ENCODE data around the gene P2RY2.
"Not testable (repeated sequence)": the region's sequence is repeated elsewhere in the genome, so short reads cannot be mapped to it uniquely, and the experiment has no call there.

Gene P2RY2

DNA sequence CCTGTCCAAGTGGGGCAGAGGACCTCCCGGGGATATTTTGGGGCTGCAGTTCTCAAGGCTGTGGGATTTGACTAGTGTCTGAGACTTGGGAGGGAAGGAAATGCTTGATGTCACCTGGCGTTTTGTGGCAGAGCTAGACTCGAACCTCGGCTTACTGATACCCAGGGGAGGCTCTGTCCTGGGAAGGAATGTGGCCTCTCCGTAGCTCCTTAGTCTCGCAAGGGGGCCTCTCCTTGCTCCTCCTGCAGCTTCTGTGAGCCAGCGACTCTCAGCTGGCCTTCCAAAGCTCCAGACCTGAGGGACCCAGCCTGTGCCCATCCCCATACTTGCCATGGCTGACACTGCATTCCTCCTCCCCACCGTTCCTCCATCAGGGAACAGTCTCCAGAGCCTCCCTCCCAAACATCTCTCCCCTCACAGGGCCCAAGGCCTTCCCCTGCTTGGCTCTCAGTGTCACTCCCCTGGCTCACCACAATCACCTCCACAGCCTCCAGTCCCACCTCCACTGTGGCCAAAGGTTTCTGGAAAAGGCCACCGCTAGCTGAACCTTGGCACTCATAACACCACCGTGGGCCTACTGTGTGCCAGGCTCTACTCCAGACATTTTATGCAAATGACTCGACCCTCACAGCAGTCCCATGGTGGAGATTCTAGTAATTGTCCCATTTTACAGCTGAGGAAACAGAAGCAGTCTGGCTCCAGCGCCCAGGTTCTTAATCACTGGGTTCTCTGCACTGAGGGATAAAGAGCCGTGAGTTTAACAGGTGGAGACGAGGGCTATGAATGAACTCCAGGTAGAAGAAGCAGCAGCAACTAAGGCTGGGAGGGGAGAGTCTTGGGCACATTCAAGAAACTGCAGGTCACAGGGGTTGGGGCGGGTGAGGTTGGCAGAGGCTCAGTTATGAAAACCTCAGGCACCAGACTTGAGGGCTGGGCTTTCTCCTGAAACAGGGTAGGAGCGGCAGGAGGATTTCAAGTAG is 12.1 kb downstream of the P2RY2 start:
- H3K27me3 ChIP-seq (ENCODE audit: control insufficient read depth, insufficient read depth, low read length), result no peaks in the 10 kb centered on the region
- no peak overlapping the region for H3K27ac ChIP-seq (ENCODE audit: low read depth, low read length)
- no peaks in the 10 kb centered on the region for H3K36me3 ChIP-seq (ENCODE audit: control insufficient read depth, insufficient read depth, low read length)
- H3K9me3 ChIP-seq (ENCODE audit: control insufficient read depth, insufficient read depth, low read length), result no peaks in the 10 kb centered on the region
- no peak overlapping the region for H3K9ac ChIP-seq (ENCODE audit: low read depth, low read length)
- H3K4me3 ChIP-seq (ENCODE audit: low read depth, low read length), result no peak overlapping the region
- peaks cover 11% of the 10 kb centered on the region for H3K4me1 ChIP-seq (ENCODE audit: control insufficient read depth, insufficient read depth, low read length)

DNA sequence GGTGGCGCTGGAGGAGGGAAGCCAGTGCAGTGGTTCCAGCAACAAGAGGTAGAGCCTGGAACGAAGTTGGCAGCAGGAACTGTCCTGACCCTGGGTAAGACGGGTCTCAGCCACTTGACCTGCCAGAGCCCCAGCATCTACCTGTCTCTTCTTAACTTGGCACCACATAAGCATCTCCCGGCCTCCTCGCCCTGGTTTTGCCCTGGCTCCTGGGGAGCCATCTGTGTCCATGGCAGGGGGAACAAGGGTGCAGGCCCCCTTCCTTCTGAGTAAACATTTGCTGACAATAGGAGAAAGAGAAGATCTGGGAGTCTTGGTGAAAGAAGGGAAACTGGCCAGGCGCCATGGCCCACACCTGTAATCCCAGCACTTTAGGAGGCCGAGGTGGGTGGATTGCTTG is 12.8 kb downstream of the P2RY2 start:
- H3K4me1 ChIP-seq (ENCODE audit: control insufficient read depth, insufficient read depth, low read length), result peaks cover 11% of the 10 kb centered on the region
- H3K9ac ChIP-seq (ENCODE audit: low read depth, low read length), result no peak overlapping the region
- H3K9me3 ChIP-seq (ENCODE audit: control insufficient read depth, insufficient read depth, low read length), result no peaks in the 10 kb centered on the region
- H3K27ac ChIP-seq (ENCODE audit: low read depth, low read length), result no peak overlapping the region
- H3K27me3 ChIP-seq (ENCODE audit: control insufficient read depth, insufficient read depth, low read length), result no peaks in the 10 kb centered on the region
- no peaks in the 10 kb centered on the region for H3K36me3 ChIP-seq (ENCODE audit: control insufficient read depth, insufficient read depth, low read length)
- H3K4me3 ChIP-seq (ENCODE audit: low read depth, low read length), result no peak overlapping the region

GRCh38 chr11:73232487-73232886 is 14.4 kb downstream of the P2RY2 start:
- not testable (repeated sequence) for H3K27me3 ChIP-seq (ENCODE audit: control insufficient read depth, insufficient read depth, low read length); H3K4me1 ChIP-seq (ENCODE audit: control insufficient read depth, insufficient read depth, low read length); H3K36me3 ChIP-seq (ENCODE audit: control insufficient read depth, insufficient read depth, low read length); H3K27ac ChIP-seq (ENCODE audit: low read depth, low read length); H3K9me3 ChIP-seq (ENCODE audit: control insufficient read depth, insufficient read depth, low read length); H3K4me3 ChIP-seq (ENCODE audit: low read depth, low read length); H3K9ac ChIP-seq (ENCODE audit: low read depth, low read length)

DNA sequence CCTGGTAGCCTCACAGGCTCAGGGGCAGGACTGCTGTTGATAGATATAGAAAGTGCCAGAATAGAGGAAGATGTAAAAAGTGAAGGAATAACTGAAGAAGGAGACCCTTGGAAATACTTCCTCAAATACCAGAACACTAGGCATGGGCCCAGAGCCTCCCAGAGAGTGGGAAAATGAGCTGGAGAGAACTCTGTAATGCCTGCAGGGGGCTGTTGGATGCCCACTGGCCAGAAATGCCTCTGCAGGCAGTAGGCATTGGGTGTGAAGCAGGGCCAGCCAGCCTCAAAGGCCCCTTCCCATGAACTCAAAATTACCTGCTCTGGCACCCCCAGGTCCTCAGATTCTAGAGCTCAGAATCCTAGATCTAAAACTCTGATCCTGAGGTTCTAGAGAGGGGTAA is 15.1 kb downstream of the P2RY2 start:
- H3K9me3 ChIP-seq (ENCODE audit: control insufficient read depth, insufficient read depth, low read length), result no peaks in the 10 kb centered on the region
- peaks cover 6% of the 10 kb centered on the region for H3K4me1 ChIP-seq (ENCODE audit: control insufficient read depth, insufficient read depth, low read length)
- H3K27ac ChIP-seq (ENCODE audit: low read depth, low read length), result no peak overlapping the region
- H3K9ac ChIP-seq (ENCODE audit: low read depth, low read length), result no peak overlapping the region
- H3K27me3 ChIP-seq (ENCODE audit: control insufficient read depth, insufficient read depth, low read length), result no peaks in the 10 kb centered on the region
- H3K36me3 ChIP-seq (ENCODE audit: control insufficient read depth, insufficient read depth, low read length), result no peaks in the 10 kb centered on the region
- H3K4me3 ChIP-seq (ENCODE audit: low read depth, low read length), result no peak overlapping the region

DNA sequence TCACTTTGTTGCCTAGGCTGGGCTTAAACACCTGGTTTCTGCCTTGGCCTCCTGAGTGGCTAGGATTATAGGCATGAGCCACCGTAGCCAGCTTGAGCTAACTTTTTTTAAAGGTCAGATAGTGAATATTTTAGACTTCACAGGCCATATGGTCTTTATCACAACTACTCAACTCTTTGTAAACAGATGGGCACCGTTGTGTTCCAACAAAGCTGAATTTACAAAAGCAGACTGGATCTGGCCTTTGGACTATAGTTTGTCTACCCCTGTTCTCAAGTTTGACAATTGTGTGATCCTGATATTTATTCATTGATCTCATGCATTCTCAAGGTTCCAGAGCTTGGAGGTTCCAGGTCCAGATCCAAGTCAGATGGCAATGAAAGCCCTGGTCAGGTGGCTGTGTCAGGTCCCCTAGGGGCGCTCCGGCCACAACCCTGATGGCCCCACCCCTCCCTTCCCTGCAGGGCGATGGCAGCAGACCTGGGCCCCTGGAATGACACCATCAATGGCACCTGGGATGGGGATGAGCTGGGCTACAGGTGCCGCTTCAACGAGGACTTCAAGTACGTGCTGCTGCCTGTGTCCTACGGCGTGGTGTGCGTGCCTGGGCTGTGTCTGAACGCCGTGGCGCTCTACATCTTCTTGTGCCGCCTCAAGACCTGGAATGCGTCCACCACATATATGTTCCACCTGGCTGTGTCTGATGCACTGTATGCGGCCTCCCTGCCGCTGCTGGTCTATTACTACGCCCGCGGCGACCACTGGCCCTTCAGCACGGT is 15.8 kb downstream of the P2RY2 start:
- Histone ChIP-seq H3K4me3 (ENCODE audit: low read depth, low read length) (no peak overlapping the region), H3K4me1 (ENCODE audit: control insufficient read depth, insufficient read depth, low read length) (no peaks in the 10 kb centered on the region), H3K9me3 (ENCODE audit: control insufficient read depth, insufficient read depth, low read length) (no peaks in the 10 kb centered on the region), H3K27ac (ENCODE audit: low read depth, low read length) (no peak overlapping the region), H3K36me3 (ENCODE audit: control insufficient read depth, insufficient read depth, low read length) (no peaks in the 10 kb centered on the region), H3K27me3 (ENCODE audit: control insufficient read depth, insufficient read depth, low read length) (no peaks in the 10 kb centered on the region), H3K9ac (ENCODE audit: low read depth, low read length) (no peak overlapping the region)

GRCh38 chr11:73234471-73235181 is 16.5 kb downstream of the P2RY2 start:
- Histone ChIP-seq H3K9me3 (ENCODE audit: control insufficient read depth, insufficient read depth, low read length) (no peaks in the 10 kb centered on the region), H3K9ac (ENCODE audit: low read depth, low read length) (no peak overlapping the region), H3K27me3 (ENCODE audit: control insufficient read depth, insufficient read depth, low read length) (no peaks in the 10 kb centered on the region), H3K36me3 (ENCODE audit: control insufficient read depth, insufficient read depth, low read length) (no peaks in the 10 kb centered on the region), H3K27ac (ENCODE audit: low read depth, low read length) (no peak overlapping the region), H3K4me3 (ENCODE audit: low read depth, low read length) (no peak overlapping the region), H3K4me1 (ENCODE audit: control insufficient read depth, insufficient read depth, low read length) (no peaks in the 10 kb centered on the region)

DNA sequence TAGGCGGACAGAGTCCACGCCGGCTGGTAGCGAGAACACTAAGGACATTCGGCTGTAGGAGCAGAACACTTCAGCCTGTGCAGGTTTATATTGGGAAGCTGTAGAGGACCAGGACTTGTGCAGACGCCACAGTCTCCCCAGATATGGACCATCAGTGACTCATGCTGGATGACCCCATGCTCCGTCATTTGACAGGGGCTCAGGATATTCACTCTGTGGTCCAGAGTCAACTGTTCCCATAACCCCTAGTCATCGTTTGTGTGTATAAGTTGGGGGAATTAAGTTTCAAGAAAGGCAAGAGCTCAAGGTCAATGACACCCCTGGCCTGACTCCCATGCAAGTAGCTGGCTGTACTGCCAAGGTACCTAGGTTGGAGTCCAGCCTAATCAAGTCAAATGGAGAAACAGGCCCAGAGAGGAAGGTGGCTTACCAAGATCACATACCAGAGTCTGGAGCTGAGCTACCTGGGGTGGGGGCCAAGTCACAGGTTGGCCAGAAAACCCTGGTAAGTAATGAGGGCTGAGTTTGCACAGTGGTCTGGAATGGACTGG is 17.2 kb downstream of the P2RY2 start:
- H3K4me1 ChIP-seq (ENCODE audit: control insufficient read depth, insufficient read depth, low read length), result no peaks in the 10 kb centered on the region
- H3K4me3 ChIP-seq (ENCODE audit: low read depth, low read length), result no peak overlapping the region
- no peak overlapping the region for H3K27ac ChIP-seq (ENCODE audit: low read depth, low read length)
- no peaks in the 10 kb centered on the region for H3K36me3 ChIP-seq (ENCODE audit: control insufficient read depth, insufficient read depth, low read length)
- H3K9me3 ChIP-seq (ENCODE audit: control insufficient read depth, insufficient read depth, low read length), result no peaks in the 10 kb centered on the region
- no peaks in the 10 kb centered on the region for H3K27me3 ChIP-seq (ENCODE audit: control insufficient read depth, insufficient read depth, low read length)
- no peak overlapping the region for H3K9ac ChIP-seq (ENCODE audit: low read depth, low read length)

GRCh38 chr11:73236205-73236765 is 18.2 kb downstream of the P2RY2 start:
- Histone ChIP-seq H3K27ac (ENCODE audit: low read depth, low read length) (no peak overlapping the region), H3K9ac (ENCODE audit: low read depth, low read length) (no peak overlapping the region), H3K4me1 (ENCODE audit: control insufficient read depth, insufficient read depth, low read length) (no peaks in the 10 kb centered on the region), H3K4me3 (ENCODE audit: low read depth, low read length) (no peak overlapping the region), H3K9me3 (ENCODE audit: control insufficient read depth, insufficient read depth, low read length) (no peaks in the 10 kb centered on the region), H3K36me3 (ENCODE audit: control insufficient read depth, insufficient read depth, low read length) (no peaks in the 10 kb centered on the region), H3K27me3 (ENCODE audit: control insufficient read depth, insufficient read depth, low read length) (no peaks in the 10 kb centered on the region)

DNA sequence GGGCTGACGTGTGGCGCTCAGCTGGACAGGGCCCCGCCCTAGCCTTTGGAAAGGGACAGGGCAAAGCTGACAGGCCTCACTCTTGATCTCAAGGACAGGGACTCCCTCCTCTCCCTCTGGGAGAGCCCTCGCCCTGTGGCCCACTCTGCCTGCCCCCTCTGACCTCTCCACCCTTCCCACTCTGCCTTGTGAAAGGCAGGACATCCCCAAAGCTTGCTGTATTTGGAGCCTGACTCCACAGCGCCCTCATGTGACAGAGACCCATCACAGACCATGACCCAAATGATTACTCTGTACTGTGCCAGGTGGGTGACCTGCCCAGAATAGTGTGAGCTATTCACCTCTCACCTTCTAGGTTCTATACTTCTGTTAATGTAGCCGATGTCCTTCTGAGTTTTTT is 18.8 kb downstream of the P2RY2 start:
- Histone ChIP-seq H3K9ac (ENCODE audit: low read depth, low read length) (no peak overlapping the region), H3K4me3 (ENCODE audit: low read depth, low read length) (no peak overlapping the region), H3K27me3 (ENCODE audit: control insufficient read depth, insufficient read depth, low read length) (no peaks in the 10 kb centered on the region), H3K9me3 (ENCODE audit: control insufficient read depth, insufficient read depth, low read length) (no peaks in the 10 kb centered on the region), H3K4me1 (ENCODE audit: control insufficient read depth, insufficient read depth, low read length) (no peaks in the 10 kb centered on the region), H3K27ac (ENCODE audit: low read depth, low read length) (no peak overlapping the region), H3K36me3 (ENCODE audit: control insufficient read depth, insufficient read depth, low read length) (no peaks in the 10 kb centered on the region)

GRCh38 chr11:73237471-73238290 is 19.6 kb downstream of the P2RY2 start:
- H3K27me3 ChIP-seq (ENCODE audit: control insufficient read depth, insufficient read depth, low read length), result no peaks in the 10 kb centered on the region
- no peaks in the 10 kb centered on the region for H3K9me3 ChIP-seq (ENCODE audit: control insufficient read depth, insufficient read depth, low read length)
- peaks cover under 1% of the 10 kb centered on the region; the same call in 1 of the 2 replicates for H3K4me1 ChIP-seq (ENCODE audit: control insufficient read depth, insufficient read depth, low read length)
- no peak overlapping the region for H3K27ac ChIP-seq (ENCODE audit: low read depth, low read length)
- H3K4me3 ChIP-seq (ENCODE audit: low read depth, low read length), result no peak overlapping the region
- H3K36me3 ChIP-seq (ENCODE audit: control insufficient read depth, insufficient read depth, low read length), result no peaks in the 10 kb centered on the region
- H3K9ac ChIP-seq (ENCODE audit: low read depth, low read length), result no peak overlapping the region

All from HUES48 (cell line).